HEK293 (cell line): ENCODE measurements around the gene CERS4.

ENCODE experiments used
- CTCF ChIA-PET: fragments of 350-600 bp; formaldehyde crosslinking; extraction: SDS; loops from one replicate; lab custom pipeline; 2021; ENCODE audit warnings: antibody characterized with exemption; lab: Yijun Ruan, JAX
- POLR2A ChIA-PET: fragments of 300-600 bp; formaldehyde crosslinking; extraction: SDS; loops from one replicate; lab custom pipeline; 2020; ENCODE audit warnings: antibody characterized with exemption, inconsistent platforms; lab: Yijun Ruan, JAX
- H3K27ac ChIP-seq: fragments of 200-500 bp; sonication (Bioruptor generic); 2 replicates; pipeline ENCODE4 v1.5.1; 2014; ENCODE audit warnings: low read depth, low read length, control low read depth, inconsistent platforms; ENCODE audit errors: extremely low read depth
- H3K36me3 ChIP-seq, 2 experiments: fragments of 200-500 bp in 1 of 2; sonication (Bioruptor generic) in 1 of 2; 1 replicate in 1 of 2; 2 replicates in 1 of 2; pipeline ENCODE4 v1.5.1; 2014 to 2017; ENCODE audit warnings: inconsistent platforms in 2 of 2, low read length in 2 of 2; ENCODE audit not compliant: control insufficient read depth in 2 of 2, insufficient read depth in 1 of 2
- H3K4me1 ChIP-seq: fragments of 200-500 bp; sonication (Bioruptor generic); 2 replicates; pipeline ENCODE4 v1.5.1; 2014; ENCODE audit warnings: mild to moderate bottlenecking, low read length, inconsistent platforms; ENCODE audit not compliant: control insufficient read depth, insufficient read depth
- H3K4me3 ChIP-seq: 2 replicates; pipeline ENCODE4 v1.5.1; 2011; ENCODE audit warnings: low read depth, mild to moderate bottlenecking, control low read depth, low read length, moderate library complexity
- H3K9me3 ChIP-seq: fragments of 200-500 bp; sonication (Bioruptor generic); 2 replicates; pipeline ENCODE4 v1.5.1; 2014; ENCODE audit warnings: low read depth, low read length, inconsistent platforms; ENCODE audit not compliant: control insufficient read depth, insufficient read depth
- AEBP2 ChIP-seq: fragments of 450-650 bp; formaldehyde crosslinking; IDR thresholded peaks from 2 replicates; pipeline ENCODE4 v1.5.1; 2016; ENCODE audit warnings: missing biosample characterization, missing genetic modification characterization, borderline replicate concordance
- EGR2 ChIP-seq: fragments of 450-650 bp; formaldehyde crosslinking; IDR thresholded peaks from 2 replicates; pipeline ENCODE4 v1.5.1; 2016; ENCODE audit warnings: low read depth, missing biosample characterization, missing genetic modification characterization
- GLIS1 ChIP-seq: fragments of 450-650 bp; formaldehyde crosslinking; IDR thresholded peaks from 2 replicates; pipeline ENCODE4 v1.5.1; 2016; ENCODE audit warnings: missing biosample characterization, missing genetic modification characterization
- GLIS2 ChIP-seq: fragments of 450-650 bp; formaldehyde crosslinking; IDR thresholded peaks from 2 replicates; pipeline ENCODE4 v1.5.1; 2016; ENCODE audit warnings: missing biosample characterization, missing genetic modification characterization
- SP3 ChIP-seq: fragments of 450-650 bp; formaldehyde crosslinking; IDR thresholded peaks from 2 replicates; pipeline ENCODE4 v1.5.1; 2016; ENCODE audit warnings: missing biosample characterization, missing genetic modification characterization
- SP7 ChIP-seq: fragments of 450-650 bp; formaldehyde crosslinking; IDR thresholded peaks from 2 replicates; pipeline ENCODE4 v1.5.1; 2016; ENCODE audit warnings: missing biosample characterization, missing genetic modification characterization
- ZBTB17 ChIP-seq: fragments of 450-650 bp; formaldehyde crosslinking; IDR thresholded peaks from 2 replicates; pipeline ENCODE4 v1.5.1; 2016; ENCODE audit warnings: missing biosample characterization, missing genetic modification characterization
- ZBTB20 ChIP-seq: fragments of 450-650 bp; formaldehyde crosslinking; IDR thresholded peaks from 2 replicates; pipeline ENCODE4 v1.5.1; 2016; ENCODE audit warnings: missing biosample characterization, missing genetic modification characterization
- ZBTB8A ChIP-seq: fragments of 450-650 bp; formaldehyde crosslinking; IDR thresholded peaks from 2 replicates; pipeline ENCODE4 v1.5.1; 2016; ENCODE audit warnings: missing biosample characterization, missing genetic modification characterization
- ZEB2 ChIP-seq: fragments of 450-650 bp; formaldehyde crosslinking; IDR thresholded peaks from 2 replicates; pipeline ENCODE4 v1.5.1; 2016; ENCODE audit warnings: missing biosample characterization, missing genetic modification characterization
- ZNF16 ChIP-seq: fragments of 450-650 bp; formaldehyde crosslinking; IDR thresholded peaks from 2 replicates; pipeline ENCODE4 v1.5.1; 2016; ENCODE audit warnings: low read depth, missing biosample characterization, missing genetic modification characterization
- ZNF174 ChIP-seq: fragments of 450-650 bp; formaldehyde crosslinking; IDR thresholded peaks from 2 replicates; pipeline ENCODE4 v1.5.0; 2017; ENCODE audit warnings: missing biosample characterization, mild to moderate bottlenecking, missing genetic modification characterization
- ZNF19 ChIP-seq: fragments of 450-650 bp; formaldehyde crosslinking; IDR thresholded peaks from 2 replicates; pipeline ENCODE4; 2016; ENCODE audit warnings: missing biosample characterization, missing genetic modification characterization, low read depth
- ZNF48 ChIP-seq: fragments of 450-650 bp; formaldehyde crosslinking; IDR thresholded peaks from 2 replicates; pipeline ENCODE4 v1.5.1; 2016; ENCODE audit warnings: missing biosample characterization, missing genetic modification characterization
- ZNF585B ChIP-seq: fragments of 450-650 bp; formaldehyde crosslinking; IDR thresholded peaks from 2 replicates; pipeline ENCODE4 v1.5.1; 2016; ENCODE audit warnings: missing biosample characterization, missing genetic modification characterization
- ZNF621 ChIP-seq: fragments of 450-650 bp; formaldehyde crosslinking; IDR thresholded peaks from 2 replicates; pipeline ENCODE4 v1.5.1; 2017; ENCODE audit warnings: missing biosample characterization, missing genetic modification characterization
- ZNF629 ChIP-seq: fragments of 450-650 bp; formaldehyde crosslinking; IDR thresholded peaks from 2 replicates; pipeline ENCODE4 v1.5.1; 2017; ENCODE audit warnings: missing biosample characterization, missing genetic modification characterization
- ZNF660 ChIP-seq: fragments of 450-650 bp; IDR thresholded peaks from 2 replicates; pipeline ENCODE4 v1.5.1; 2018; ENCODE audit warnings: missing biosample characterization, mild to moderate bottlenecking, missing genetic modification characterization
- ZSCAN4 ChIP-seq: fragments of 450-650 bp; formaldehyde crosslinking; IDR thresholded peaks from 2 replicates; pipeline ENCODE4 v1.5.1; 2017; ENCODE audit warnings: missing biosample characterization, missing genetic modification characterization
- ZXDB ChIP-seq: fragments of 450-650 bp; formaldehyde crosslinking; IDR thresholded peaks from 2 replicates; pipeline ENCODE4 v1.5.1; 2016; ENCODE audit warnings: missing biosample characterization, missing genetic modification characterization
- TF ChIP-seq, protein P1 (sequence below): fragments of 450-650 bp; formaldehyde crosslinking; IDR thresholded peaks from 2 replicates; pipeline ENCODE4 v1.5.1; 2017; ENCODE audit warnings: missing biosample characterization, missing genetic modification characterization
- TF ChIP-seq, protein P2 (sequence below): fragments of 450-650 bp; formaldehyde crosslinking; IDR thresholded peaks from 2 replicates; pipeline ENCODE4 v1.5.1; 2016; ENCODE audit warnings: missing biosample characterization, missing genetic modification characterization
- TF ChIP-seq, protein P3 (sequence below): fragments of 450-650 bp; formaldehyde crosslinking; IDR thresholded peaks from 2 replicates; pipeline ENCODE4 v1.5.1; 2016; ENCODE audit warnings: missing biosample characterization, missing genetic modification characterization
- TF ChIP-seq, protein P4 (sequence below): fragments of 450-650 bp; formaldehyde crosslinking; IDR thresholded peaks from 2 replicates; pipeline ENCODE4 v1.5.1; 2016; ENCODE audit warnings: missing biosample characterization, missing genetic modification characterization

CERS4 gene

GRCh38 chr19:8209462-8210378 lies 550 bp downstream of the CERS4 start (continued):
- TF ChIP-seq ZBTB8A = peak; percentile 61; the same call in 1 of the 2 replicates
- TF ChIP-seq SP7 (tag by site-specific recombination) = 0 out of 2 replicates have a peak, but pooled peaks have one; percentile 14
- TF ChIP-seq GLIS2 (tag by site-specific recombination) = peak; percentile 81
- TF ChIP-seq, protein P1, sequence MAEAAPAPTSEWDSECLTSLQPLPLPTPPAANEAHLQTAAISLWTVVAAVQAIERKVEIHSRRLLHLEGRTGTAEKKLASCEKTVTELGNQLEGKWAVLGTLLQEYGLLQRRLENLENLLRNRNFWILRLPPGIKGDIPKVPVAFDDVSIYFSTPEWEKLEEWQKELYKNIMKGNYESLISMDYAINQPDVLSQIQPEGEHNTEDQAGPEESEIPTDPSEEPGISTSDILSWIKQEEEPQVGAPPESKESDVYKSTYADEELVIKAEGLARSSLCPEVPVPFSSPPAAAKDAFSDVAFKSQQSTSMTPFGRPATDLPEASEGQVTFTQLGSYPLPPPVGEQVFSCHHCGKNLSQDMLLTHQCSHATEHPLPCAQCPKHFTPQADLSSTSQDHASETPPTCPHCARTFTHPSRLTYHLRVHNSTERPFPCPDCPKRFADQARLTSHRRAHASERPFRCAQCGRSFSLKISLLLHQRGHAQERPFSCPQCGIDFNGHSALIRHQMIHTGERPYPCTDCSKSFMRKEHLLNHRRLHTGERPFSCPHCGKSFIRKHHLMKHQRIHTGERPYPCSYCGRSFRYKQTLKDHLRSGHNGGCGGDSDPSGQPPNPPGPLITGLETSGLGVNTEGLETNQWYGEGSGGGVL (tag by site-specific recombination) = peak; percentile 77
- TF ChIP-seq, protein P2, sequence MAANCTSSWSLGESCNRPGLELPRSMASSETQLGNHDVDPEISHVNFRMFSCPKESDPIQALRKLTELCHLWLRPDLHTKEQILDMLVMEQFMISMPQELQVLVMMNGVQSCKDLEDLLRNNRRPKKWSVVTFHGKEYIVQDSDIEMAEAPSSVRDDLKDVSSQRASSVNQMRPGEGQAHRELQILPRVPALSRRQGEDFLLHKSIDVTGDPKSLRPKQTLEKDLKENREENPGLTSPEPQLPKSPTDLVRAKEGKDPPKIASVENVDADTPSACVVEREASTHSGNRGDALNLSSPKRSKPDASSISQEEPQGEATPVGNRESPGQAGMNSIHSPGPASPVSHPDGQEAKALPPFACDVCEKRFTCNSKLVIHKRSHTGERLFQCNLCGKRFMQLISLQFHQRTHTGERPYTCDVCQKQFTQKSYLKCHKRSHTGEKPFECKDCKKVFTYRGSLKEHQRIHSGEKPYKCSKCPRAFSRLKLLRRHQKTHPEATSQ = 0 out of 2 replicates have a peak, but pooled peaks have one; percentile 56
- no peak for TF ChIP-seq ZNF660 (tag by site-specific recombination)
- TF ChIP-seq ZNF16 (tag by site-specific recombination) = no peak
- TF ChIP-seq ZNF629 = peak; percentile 32; the same call in 1 of the 2 replicates
- 0 out of 2 replicates have a peak, but pooled peaks have one; percentile 24 for TF ChIP-seq SP3
- peak; percentile 75 for TF ChIP-seq ZBTB20 (tag by site-specific recombination)
- peak; percentile 14; the same call in 1 of the 2 replicates for TF ChIP-seq ZEB2 (tag by site-specific recombination)
- no peak for TF ChIP-seq ZNF19
- peak; percentile 52; the same call in 1 of the 2 replicates for TF ChIP-seq ZXDB (tag by site-specific recombination)
- TF ChIP-seq ZBTB17 (tag by site-specific recombination) = peak; percentile 84
- TF ChIP-seq, protein P3, sequence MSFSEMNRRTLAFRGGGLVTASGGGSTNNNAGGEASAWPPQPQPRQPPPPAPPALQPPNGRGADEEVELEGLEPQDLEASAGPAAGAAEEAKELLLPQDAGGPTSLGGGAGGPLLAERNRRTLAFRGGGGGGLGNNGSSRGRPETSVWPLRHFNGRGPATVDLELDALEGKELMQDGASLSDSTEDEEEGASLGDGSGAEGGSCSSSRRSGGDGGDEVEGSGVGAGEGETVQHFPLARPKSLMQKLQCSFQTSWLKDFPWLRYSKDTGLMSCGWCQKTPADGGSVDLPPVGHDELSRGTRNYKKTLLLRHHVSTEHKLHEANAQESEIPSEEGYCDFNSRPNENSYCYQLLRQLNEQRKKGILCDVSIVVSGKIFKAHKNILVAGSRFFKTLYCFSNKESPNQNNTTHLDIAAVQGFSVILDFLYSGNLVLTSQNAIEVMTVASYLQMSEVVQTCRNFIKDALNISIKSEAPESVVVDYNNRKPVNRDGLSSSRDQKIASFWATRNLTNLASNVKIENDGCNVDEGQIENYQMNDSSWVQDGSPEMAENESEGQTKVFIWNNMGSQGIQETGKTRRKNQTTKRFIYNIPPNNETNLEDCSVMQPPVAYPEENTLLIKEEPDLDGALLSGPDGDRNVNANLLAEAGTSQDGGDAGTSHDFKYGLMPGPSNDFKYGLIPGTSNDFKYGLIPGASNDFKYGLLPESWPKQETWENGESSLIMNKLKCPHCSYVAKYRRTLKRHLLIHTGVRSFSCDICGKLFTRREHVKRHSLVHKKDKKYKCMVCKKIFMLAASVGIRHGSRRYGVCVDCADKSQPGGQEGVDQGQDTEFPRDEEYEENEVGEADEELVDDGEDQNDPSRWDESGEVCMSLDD (tag by site-specific recombination) = peak; percentile 74
- TF ChIP-seq AEBP2 (tag by site-specific recombination) = no peak
- peak; percentile 53; the same call in 1 of the 2 replicates for TF ChIP-seq GLIS1

- H3K27ac ChIP-seq = no peak overlapping the region
- H3K4me3 ChIP-seq = no peak overlapping the region
- H3K36me3 ChIP-seq = peaks cover 0 to 6% of the 10 kb centered on the region in 2 experiments; a peak in 1 of 3 replicates
- peaks cover 3% of the 10 kb centered on the region; the same call in 1 of the 2 replicates for H3K4me1 ChIP-seq
- CTCF ChIA-PET = no interaction called here
- POLR2A ChIA-PET = interaction anchor here (0.6 to 0.7 kb wide), 3 partner anchors 55 to 282 kb away, joined by 3 to 5 read pairs (median 3); no protein-coding TSS in a partner anchor
- no peaks in the 10 kb centered on the region for H3K9me3 ChIP-seq
- no peak for TF ChIP-seq ZNF621 (tag by site-specific recombination)
- TF ChIP-seq ZSCAN4 (tag by site-specific recombination) = no peak
- no peak for TF ChIP-seq EGR2 (tag by site-specific recombination)
- TF ChIP-seq, protein P4, sequence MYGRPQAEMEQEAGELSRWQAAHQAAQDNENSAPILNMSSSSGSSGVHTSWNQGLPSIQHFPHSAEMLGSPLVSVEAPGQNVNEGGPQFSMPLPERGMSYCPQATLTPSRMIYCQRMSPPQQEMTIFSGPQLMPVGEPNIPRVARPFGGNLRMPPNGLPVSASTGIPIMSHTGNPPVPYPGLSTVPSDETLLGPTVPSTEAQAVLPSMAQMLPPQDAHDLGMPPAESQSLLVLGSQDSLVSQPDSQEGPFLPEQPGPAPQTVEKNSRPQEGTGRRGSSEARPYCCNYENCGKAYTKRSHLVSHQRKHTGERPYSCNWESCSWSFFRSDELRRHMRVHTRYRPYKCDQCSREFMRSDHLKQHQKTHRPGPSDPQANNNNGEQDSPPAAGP (tag by site-specific recombination) = no peak
- no peak for TF ChIP-seq ZNF585B (tag by site-specific recombination)
- no peak for TF ChIP-seq ZNF174 (tag by site-specific recombination)
- no peak for TF ChIP-seq ZNF48 (tag by site-specific recombination)
Observed at GRCh38 chr19:8210421-8211101, 1.4 kb downstream of the CERS4 start.
